Amygdala (tissue), 56 donors: ENCODE results near the gene KCNJ18.
A peak's percentile ranks its signal among the peaks of the same experiment; 100 is the strongest.
"Not testable (repeated sequence)": the region's sequence is repeated elsewhere in the genome, so short reads cannot be mapped to it uniquely, and the experiment has no call there.

Source experiments
- DNase-seq, 56 donors: peaks; one replicate each; lab custom pipeline; 2025; lab: John Stamatoyannopoulos, UW

The KCNJ18 gene

GRCh38 chr17:21683142-21683712, 9.1 kb upstream of the KCNJ18 start:
- not testable (repeated sequence) for DNase-seq

GRCh38 chr17:21683897-21684296, 8.4 kb upstream of the KCNJ18 start:
- DNase-seq = not testable (repeated sequence)

- DNase-seq = not testable (repeated sequence)
Measured at GRCh38 chr17:21684384-21684783, 7.9 kb upstream of the KCNJ18 start.

- not testable (repeated sequence) for DNase-seq
Measured at GRCh38 chr17:21685061-21685795, 7.1 kb upstream of the KCNJ18 start.

GRCh38 chr17:21686165-21687015, 5.9 kb upstream of the KCNJ18 start:
- DNase-seq = no peak

- no peak for DNase-seq
Measured at GRCh38 chr17:21687136-21687953, 5.0 kb upstream of the KCNJ18 start.

GRCh38 chr17:21688293-21688949, 3.9 kb upstream of the KCNJ18 start:
- no peak for DNase-seq

GRCh38 chr17:21689604-21690003, 2.7 kb upstream of the KCNJ18 start:
- peak in 4 of 56 donors; percentile 20 to 26 (median 23) for DNase-seq

- DNase-seq = not testable (repeated sequence)
Measured at GRCh38 chr17:21690811-21691210, 1.5 kb upstream of the KCNJ18 start.

- not testable (repeated sequence) for DNase-seq
Measured at GRCh38 chr17:21691481-21691880, 842 bp upstream of the KCNJ18 start.

- DNase-seq = not testable (repeated sequence)
Measured at GRCh38 chr17:21692704-21693065, 362 bp downstream of the KCNJ18 start.

GRCh38 chr17:21693391-21693796, 1.1 kb downstream of the KCNJ18 start:
- DNase-seq = not testable (repeated sequence)

- not testable (repeated sequence) for DNase-seq
Measured at GRCh38 chr17:21693937-21694336, 1.6 kb downstream of the KCNJ18 start.

GRCh38 chr17:21696227-21696626, 3.9 kb downstream of the KCNJ18 start:
- DNase-seq = not testable (repeated sequence)

- not testable (repeated sequence) for DNase-seq
Measured at GRCh38 chr17:21696842-21697507, 4.7 kb downstream of the KCNJ18 start.

GRCh38 chr17:21697508-21697860, 5.2 kb downstream of the KCNJ18 start:
- not testable (repeated sequence) for DNase-seq

GRCh38 chr17:21698437-21699075, 6.2 kb downstream of the KCNJ18 start:
- DNase-seq = not testable (repeated sequence)

GRCh38 chr17:21699124-21699523, 6.8 kb downstream of the KCNJ18 start:
- not testable (repeated sequence) for DNase-seq
